ENCODE measurements around the gene DONSON.

DONSON gene

GRCh38 chr21:33560965-33561364 is 27.5 kb downstream of the DONSON start:
- DNase-seq, result no peak

DNA sequence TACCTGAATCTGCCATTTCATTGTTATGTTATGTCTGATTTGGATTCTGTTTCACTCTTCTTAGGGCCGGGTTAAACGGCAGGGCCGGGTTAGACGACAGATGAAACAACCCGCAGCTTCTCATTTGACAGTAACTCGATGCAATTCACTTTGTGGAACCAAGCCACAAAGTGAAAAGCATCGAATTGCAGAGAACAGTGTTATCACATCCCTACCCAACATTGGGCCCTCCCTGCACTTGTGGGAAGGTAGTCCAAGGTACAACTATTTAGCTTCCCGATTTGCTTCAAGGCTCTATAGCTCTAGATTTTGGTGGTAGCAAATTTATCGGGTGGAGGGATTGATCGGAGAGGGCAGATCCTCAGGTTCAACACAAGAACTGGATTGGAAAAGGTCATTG is 28.7 kb downstream of the DONSON start:
- DNase-seq, result no peak

DNA sequence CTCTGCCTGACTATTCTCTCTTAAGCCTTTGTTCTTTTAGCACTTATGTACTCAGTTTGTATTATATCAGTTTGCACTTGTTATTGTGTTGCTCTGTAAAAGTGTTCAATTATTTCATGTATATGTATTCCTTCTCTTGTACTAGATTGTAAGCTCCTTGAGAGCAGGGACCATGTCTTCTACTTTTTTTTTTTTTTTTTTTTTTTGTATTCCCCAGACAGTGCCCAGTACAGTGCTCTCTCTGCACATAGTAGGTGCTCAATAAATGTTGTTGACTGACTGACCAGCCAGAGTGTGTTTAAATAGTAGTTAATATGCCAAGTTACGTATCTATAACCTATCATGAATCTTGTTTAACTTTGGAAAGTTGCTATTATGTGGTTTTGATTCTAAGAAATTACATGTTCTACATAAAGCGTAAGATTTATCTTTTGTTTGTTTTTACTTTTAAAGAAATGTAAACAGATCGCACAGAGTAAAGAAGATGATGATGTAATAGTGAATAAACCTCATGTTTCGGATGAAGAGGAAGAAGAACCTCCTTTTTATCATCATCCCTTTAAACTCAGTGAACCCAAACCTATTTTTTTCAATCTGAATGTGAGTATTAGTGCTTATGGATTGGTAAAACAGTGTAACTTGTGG is 29.6 kb downstream of the DONSON start:
- no peak for DNase-seq

GRCh38 chr21:33557447-33557846 is 31.0 kb downstream of the DONSON start:
- no peak for DNase-seq

GRCh38 chr21:33554982-33555344 is 33.5 kb downstream of the DONSON start:
- no peak for DNase-seq

DNA sequence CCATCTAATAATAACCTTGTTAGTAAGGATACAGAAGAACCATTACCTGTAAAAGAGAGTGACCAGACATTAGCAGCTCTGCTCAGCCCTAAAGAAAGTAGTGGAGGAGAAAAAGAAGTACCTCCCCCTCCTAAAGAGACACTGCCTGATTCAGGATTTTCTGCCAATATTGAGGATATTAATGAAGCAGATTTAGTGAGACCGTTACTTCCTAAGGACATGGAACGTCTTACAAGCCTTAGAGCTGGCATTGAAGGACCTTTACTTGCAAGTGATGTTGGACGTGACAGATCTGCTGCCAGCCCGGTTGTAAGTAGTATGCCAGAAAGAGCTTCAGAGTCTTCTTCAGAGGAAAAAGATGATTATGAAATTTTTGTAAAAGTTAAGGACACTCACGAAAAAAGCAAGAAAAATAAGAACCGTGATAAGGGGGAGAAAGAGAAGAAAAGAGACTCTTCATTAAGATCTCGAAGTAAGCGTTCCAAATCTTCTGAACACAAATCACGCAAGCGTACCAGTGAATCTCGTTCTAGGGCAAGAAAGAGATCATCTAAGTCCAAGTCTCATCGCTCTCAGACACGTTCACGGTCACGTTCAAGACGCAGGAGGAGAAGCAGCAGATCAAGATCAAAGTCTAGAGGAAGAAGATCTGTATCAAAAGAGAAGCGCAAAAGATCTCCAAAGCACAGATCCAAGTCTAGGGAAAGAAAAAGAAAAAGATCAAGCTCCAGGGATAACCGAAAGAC is 34.1 kb downstream of the DONSON start:
- DNase-seq, result no peak

- DNase-seq, result no peak
Observed at GRCh38 chr21:33552999-33553598, 35.4 kb downstream of the DONSON start.

GRCh38 chr21:33552093-33552998 is 36.1 kb downstream of the DONSON start:
- DNase-seq, result peak in 2 of 3 donors; percentile 30 to 31

- DNase-seq, result no peak
Observed at GRCh38 chr21:33551664-33552063, 36.8 kb downstream of the DONSON start.

GRCh38 chr21:33550772-33551660 is 37.5 kb downstream of the DONSON start:
- DNase-seq, result no peak

- DNase-seq, result no peak
Observed at GRCh38 chr21:33549848-33550771, 38.4 kb downstream of the DONSON start.

DNA sequence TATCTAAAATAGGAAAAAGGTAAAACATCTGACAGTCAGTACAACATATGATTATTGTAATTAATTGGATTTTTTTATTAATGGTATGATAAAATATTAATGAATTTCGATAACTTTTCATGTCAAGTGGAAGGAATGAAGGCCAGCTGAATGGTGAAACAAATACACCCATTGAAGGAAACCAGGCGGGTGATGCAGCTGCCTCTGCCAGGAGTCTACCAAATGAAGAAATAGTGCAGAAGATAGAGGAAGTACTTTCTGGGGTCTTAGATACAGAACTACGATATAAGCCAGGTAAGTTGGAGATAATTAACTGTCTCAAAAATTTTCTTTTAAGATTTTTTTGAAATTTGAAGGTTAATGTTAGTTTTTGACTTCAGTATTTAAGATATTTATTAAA is 42.4 kb downstream of the DONSON start:
- DNase-seq, result peak; percentile 58 to 68 (median 63)

GRCh38 chr21:33544451-33545195 is 43.9 kb downstream of the DONSON start:
- DNase-seq, result no peak

DNA sequence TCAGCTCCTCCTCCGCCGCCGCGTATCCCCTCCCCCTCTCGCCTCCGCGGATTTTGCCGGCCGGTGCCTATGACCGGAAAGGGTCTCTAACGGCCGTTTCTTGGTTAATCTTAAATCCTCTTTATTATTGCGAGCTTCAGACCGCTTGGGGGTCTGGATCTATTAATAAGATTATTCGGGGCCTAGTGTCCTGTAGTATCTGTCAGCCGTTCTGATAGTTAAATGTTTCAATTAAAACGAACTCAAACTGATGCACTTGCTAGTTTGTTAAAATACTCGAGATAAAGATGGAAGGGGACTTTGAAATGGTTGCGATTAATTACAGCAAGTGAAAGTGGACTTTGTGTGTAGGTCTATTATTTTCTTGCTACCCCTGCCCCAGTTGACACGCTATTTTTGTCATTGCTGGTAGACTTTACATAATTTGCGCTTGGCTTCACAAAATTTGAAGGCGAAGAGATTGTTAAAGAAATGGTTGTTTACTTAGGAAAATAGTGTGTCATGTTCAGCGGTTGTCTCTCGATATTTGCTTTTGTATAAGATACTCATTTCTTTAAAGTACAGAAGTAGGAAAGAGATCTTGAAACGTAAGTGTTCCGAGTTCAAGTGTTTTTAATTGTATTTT is 44.9 kb downstream of the DONSON start:
- peak; percentile 75 to 89 (median 76) for DNase-seq

- DNase-seq, result peak; percentile 98 to 99 (median 99)
Observed at GRCh38 chr21:33542640-33543504, 45.6 kb downstream of the DONSON start, which contains the start of gene SON. TSS of gene SON (plus strand) at chr21:33543038. CDS start at chr21:33543093, 55 bp downstream.

DNA sequence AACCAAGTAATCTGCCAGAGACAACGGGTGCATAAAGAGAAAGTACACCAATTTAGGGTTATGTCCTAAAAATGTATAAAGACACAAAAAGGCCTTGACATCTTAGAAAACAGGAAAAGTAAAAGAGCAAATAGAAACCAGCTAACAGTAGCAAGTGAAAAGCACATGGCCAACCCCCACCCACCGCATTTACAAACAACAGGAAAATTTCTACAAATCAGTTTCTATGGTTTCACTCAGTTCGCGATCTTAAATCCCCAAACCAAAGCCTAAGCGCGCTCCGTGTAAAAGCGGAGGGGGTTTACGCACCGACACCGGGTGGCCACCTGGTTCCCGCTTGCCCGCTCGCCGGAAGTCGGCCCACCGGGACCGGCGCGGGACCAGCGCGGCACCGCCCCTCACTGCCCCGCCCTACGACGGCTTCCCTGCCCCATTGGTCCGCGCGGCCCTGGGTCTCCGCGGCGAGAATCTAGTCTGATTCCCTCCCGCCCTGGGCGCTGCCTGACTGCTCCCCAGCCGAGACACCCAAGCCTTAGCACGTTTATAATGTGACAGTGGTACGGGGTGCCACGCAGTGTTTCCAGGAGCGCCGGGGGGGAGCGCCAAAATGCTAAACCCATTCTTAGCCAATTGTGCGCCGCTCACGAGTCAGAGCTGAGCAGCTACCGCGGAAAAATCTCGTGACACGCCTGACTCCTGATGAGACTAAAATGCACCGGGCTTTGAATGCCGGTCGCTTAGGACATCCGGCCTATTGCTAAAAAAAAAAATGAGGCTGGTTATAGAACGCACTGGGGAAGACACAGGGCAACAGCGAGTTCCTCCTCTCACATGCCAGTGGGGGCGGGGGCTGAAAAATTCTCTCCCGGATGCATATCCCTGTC is 46.5 kb downstream of the DONSON start, which contains the start of gene GART:
GART (minus strand) TSS at position 362 of the 884 bp plus-strand sequence. CDS start 2,802 bp downstream, outside the sequence.
- DNase-seq, result peak; percentile 78 to 93 (median 85)

GRCh38 chr21:33541105-33541711 is 47.3 kb downstream of the DONSON start:
- peak in 1 of 3 donors; percentile 16 for DNase-seq
